TTC549 (cell line): ENCODE measurements around the gene EFNA5.

Experiments used
- FAIRE-seq: peaks from 2 replicates; lab custom pipeline; 2012; peaks lifted over from hg19 to GRCh38; lab: Jason Lieb, UNC

The EFNA5 gene

DNA sequence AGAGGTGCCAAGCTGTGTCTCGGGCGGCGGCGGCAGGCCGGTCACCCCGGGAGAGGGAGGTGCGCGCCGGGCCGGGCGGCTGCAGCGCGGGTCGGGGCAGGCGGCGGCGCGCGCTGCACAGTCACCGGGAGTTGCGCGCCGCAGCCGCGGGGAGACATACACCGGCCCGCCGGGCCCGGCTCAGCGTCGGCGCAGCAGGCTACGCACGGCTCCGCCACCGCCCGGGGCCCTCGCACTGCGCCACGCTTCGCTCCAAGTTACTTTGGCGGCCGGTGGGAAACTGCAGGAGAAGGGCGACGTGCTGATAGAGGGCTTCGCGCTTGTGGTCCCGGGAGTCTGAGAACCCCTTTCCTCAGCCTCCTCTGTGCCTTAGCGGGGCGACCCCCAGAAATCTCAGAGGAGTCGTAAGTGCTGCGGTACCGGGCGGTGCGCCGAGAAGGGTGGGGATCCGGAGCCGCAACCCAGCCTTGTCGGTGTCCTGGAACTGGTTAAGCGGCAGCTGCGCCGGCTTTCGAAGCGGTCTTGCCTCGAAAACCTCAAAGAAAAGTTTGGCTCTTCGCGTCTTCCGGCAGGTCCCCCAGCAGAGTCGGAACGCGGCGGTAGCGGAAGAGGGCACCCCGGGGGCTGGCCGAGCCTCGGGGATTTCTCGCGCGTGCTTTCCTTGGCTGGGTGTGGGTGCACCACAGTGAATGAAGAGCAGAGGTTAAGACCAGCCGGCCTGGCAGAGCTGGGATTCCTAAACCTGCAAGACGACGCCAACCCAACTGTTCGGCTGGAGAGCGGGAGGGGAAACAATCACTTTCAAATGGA, at the start of gene EFNA5:
Gene EFNA5 (minus strand): TSS at position 6 of the 810 bp plus-strand sequence.
- no peak for FAIRE-seq

DNA sequence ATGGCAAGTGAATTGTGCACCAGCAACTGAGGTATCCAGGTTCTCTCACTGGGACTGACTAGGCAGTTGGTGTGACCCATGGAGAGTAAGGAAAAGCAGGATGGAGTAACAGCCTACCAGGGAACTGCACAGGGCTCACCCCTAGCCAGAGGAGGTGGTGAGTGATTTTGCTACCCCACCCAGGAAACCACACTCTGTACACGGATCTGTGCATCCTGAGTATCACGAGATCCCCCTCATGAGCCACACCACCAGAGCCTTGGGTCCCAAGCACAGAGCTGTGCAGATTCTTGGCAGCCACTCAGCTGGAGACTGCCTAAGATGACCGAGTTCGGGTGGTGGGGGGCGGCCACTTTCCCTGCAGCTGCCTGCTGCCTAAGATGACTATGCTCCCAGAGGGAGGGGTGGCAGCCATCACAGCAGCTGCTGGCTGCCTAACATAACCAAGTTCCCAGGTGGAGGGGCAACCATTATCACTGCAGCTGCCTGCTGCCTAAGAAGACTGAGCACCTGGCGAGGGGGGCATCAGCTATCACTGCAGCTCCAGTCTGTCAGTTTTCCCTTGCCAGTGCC, 48.4 kb upstream of the EFNA5 start:
- no peak for FAIRE-seq

DNA sequence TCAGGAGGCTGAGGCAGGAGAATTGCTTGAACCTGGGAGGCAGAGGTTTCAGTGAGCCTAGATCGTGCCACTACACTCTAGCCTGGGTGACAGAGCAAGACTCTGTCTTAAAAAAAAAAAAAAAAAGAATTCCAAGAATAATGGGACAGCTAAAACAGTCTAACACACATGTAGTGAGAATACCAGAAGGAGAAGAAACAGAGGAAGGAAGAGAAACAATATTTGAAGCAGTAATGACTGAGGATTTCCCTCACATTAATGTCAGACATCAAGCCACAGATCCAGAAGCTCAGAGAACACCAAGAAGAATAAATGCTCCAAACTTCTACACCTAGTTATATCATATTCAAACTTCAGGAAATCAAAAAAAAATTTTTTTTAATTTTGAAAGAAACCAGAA, 47.1 kb upstream of the EFNA5 start:
- FAIRE-seq: no peak

DNA sequence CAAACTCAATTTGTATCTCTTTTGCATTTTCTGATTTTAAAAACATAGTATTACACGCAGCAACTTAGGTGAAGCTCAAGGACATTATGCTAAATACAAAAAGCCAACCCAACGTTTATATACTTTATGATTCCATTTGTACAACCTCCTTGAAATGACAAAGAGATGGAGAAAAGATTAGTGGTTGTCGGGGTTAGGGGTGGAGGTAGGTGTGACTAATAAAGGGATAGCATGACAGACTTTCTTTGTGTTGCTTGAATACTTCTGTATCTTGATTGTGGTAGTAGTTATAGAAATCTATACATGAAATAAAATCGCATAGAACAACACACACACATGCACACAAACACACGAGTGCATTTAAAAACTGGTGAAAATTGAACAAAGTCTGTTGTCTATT, 42.5 kb upstream of the EFNA5 start:
- FAIRE-seq: no peak

DNA sequence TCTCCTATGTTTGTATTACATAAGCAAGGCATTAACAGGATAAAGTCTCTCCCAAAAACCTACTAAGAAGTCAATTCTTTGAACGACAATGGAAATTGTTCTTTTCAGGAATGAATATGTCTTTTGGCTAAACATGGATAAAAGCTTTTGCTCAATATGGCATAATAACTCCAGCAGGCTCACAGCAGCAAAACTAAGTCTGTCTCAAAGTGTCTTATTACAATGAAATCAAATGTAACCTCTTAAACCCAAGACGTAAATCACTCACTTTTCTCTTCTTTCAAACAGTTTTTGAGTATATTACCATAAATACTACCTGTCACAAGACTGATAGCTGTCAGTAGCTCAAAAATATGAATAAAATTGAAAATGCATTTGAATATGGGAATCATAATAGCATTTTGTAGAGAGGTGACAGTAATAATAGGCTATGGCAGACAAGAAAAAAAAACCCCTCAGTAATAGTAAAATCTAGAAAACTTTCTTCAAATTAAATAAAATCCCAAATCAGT, 41.7 kb upstream of the EFNA5 start:
- FAIRE-seq: no peak

DNA sequence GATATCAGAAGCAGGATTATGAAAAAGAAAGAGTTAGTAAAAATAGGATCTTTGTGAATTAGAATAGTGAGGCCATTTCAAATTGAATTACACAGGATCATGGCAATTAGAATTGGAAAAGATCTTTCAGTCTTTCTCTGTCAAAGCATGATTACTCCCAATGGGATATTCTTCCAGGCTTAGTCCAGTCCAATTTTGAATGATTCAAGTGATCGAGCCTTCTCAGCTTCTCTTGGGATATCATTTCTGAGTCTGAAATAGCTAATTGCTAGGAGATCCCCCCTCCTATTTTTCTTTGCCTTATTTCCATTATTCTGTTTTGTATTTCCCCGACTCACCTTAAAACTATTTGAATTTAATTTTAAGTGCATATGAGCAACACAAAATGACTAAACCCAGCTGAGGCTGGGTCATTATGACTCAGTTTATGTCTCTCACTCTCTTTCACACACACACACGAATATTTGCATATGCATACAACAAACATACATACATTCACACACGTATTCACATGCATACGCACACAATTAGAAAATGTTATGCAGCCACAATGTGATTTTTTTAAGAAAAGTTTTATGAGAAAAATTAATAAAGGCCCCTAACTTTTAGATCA, 34.8 kb upstream of the EFNA5 start:
- FAIRE-seq: no peak

DNA sequence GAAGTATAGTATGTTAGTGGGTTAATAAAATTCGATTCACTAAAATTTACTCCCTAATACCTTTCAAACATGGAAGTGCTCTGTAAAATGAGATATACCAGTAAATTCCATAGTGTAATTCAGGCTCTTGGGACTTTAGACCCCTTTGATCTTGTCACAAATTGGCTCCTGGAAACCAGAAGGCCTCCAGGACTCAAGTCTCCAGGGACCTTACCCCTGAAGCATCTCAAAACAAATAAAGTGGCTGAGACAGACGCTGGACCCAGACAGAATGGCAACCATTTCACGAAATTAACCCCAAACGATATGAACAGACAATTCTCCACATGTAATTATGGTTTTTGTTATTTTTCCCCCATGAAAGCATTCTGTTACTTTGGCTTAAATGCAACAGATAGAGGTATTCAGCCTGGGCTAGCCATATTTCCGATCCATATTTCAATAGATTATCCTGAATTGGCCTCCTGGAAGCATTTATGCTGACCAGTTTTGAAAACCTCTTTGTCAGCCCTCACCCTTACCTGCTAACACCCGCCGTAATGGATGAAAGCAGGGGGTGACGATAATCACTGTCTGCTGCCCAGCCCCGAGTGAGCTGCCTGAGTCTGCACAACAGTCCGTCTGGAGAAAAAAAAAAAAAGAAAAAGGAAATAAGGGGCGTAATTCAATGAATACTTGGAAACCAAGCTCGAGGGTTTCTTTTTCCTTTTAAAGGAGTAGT, 34.1 kb upstream of the EFNA5 start:
- FAIRE-seq: no peak

DNA sequence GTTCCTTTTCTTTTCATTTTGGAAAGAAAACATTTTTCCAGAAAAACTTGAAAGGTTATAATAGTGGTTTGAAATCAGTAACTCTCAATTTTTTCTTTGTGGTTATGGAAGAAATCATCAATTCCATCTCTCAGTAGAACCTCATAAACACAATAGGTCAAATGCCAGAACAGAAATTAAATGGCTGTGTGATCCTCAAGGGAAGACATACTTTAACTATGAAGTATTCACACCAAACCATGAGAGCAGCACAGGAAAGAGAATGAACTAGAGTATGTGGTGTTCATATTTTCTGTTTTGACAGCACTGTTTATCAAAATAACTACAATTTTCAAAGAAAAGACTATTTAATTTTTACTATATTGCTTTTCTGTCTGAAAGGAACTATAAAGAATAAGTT, 29.7 kb upstream of the EFNA5 start:
- FAIRE-seq: no peak

DNA sequence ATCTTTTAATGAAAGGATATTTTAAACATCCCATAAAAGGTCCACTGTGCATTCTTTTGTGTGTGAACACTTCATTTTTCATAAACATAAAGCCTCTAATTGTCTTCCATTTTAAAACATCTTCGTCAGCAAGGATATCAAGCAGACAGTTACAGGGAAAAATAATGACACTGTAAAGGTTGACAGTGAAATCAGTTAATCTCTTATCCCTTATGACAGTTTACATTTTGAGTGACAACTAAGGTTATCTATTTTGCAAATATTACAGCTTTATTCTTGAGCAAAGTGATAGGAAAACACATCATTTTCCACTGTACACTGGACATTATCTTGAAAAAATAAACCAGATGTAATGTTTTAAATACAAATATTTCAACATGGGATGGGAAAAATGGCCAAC, 28.7 kb upstream of the EFNA5 start:
- no peak for FAIRE-seq

DNA sequence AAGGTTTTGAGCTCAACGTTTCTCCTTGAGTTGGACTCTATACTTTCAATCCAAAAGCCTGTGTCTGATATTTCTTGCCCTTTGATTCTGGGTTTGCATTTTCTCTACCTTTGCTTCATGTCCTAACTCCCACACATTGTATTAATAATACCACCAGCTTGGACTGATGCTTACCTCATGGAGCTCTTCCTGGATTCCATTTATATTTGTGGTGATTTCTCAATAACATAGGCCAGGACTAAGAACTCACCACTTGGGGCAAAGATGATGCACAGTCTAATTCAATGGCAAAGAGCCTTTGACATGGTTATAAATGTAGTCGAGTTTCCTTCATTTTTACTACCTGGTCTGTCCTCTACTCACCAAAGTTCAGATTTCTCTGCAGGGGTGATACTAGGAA, 27.5 kb upstream of the EFNA5 start:
- no peak for FAIRE-seq

DNA sequence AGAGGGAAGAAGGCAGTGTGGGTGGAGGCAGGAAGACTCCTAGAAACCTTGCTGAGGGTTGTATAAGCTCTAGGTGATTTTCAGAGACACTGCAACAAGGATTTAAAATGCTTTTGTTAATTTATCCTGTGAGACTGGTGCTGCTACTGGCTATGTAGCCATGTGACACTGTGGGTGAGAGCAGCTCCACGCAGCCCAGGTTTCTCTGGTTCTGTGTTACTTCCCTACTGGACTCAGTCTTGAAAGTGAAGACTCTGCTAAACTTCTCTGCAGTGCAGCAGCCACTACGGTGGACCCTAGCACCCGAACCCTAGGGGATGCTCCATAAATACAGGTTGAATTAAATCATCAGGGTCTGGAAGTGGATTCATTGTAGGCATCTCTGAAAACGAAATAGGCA, 25.8 kb upstream of the EFNA5 start:
- no peak for FAIRE-seq

DNA sequence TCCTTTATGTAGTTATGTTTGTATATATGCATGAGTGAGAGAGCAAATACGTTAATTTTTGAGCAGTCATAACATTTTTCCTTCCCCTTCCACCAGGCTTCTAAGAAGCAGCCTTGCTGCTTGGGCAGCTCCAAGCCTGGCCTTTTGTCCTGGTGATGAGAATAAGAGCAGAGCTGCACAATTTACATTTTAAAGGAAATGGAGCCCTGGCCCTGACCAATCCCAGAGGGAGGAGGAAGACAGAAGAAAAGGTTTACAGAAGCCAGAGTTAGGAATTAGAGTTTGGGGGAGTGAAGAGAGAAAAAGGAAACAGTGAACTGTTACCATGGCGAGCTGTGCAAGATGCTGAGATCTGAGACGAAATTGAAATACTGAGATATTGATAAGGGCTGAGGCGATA, 25.3 kb upstream of the EFNA5 start:
- FAIRE-seq: no peak

DNA sequence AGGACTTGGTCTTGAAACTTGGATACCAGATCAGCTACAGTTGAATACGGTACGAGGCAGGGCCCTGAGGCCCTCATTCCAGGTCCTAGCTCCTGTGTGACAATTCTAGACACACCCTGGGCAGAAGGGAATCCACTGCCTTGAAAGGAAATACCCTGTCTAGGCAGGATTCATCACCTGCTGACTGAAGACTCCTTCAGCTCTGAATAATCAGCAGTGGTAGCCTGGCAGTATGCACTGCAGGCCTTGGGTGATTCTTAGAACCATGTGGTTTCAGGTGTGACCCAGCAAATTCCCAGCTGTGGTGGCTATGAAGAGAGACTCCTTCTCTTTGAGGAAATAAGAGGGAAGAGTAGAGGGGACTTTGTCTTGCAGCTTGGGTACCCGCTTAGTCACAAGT, 17.2 kb upstream of the EFNA5 start:
- no peak for FAIRE-seq

DNA sequence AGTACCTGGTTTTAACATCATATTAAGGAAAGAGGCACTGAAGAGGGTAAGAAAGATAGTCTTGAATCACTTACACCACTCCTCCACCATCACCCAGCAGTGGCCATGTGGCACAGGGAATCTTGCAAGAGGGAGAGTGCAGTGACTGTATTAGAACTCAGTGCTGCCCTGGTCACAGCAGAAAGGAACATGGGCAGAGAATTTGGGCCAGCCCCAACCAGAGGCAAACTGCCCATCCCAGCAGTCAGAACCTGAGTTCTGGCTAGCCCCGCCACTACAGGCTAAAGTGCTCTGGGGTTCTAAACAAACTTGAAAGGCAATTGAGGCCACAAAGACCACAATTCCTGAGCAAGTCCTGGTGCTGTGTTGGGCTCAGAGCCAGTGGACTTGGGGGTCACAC, 16.7 kb upstream of the EFNA5 start:
- FAIRE-seq: no peak

DNA sequence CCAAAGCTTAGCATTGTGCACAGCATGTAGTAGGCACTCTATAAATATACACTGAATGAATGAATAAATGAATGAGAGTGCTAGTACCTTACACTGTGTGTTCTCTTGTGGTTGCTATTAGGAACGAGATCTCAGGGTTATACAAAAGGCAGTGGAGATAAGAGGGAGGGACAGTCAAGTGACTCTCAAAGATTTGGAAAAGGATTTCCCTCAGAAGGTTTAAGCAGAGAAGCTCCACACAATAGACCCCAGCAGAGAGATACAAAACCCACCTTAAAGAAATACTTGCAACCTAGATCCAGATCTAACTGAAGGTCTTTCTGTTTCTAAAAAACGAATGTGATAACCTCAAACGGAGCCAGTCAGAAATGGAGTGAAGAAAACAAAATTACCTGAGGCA, 11.8 kb upstream of the EFNA5 start:
- no peak for FAIRE-seq

DNA sequence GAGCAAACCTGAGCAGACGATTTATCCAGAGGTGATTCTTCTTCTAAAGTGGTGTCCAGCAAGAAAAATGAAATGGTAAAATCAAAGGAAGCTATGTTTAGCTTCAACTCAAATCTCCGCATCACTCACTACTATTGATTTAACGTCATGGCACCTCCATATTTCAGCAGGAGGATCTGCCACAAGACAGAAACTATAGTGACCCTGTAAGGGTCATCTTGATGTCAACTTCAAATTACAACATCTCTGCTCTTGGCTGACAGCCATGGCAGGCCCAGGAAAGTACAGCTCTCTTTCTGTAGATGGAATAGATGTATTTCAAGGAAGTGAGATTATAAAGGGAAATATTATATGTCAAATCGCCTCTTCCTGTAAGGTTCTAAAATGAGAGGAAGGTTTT, 10.1 kb upstream of the EFNA5 start:
- no peak for FAIRE-seq

DNA sequence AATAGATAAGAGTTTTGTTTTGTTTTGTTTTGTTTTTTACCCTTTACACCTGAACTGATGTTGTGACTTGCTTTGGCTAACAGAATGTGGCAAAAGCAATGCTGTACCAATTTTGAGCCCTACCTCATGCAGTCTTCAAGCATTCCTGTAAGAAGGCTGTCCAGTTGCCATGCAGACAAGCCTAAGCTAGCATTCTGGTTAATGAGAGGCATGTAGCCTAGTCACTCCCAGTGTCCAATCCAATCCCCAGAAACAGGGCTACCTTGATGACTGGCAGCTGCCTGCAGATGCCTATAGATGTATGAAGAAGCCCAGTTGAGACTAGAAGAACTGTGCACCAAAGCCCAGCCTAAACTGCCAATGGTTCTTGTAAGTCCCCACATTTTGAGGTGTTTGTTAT, 9.4 kb upstream of the EFNA5 start:
- no peak for FAIRE-seq

DNA sequence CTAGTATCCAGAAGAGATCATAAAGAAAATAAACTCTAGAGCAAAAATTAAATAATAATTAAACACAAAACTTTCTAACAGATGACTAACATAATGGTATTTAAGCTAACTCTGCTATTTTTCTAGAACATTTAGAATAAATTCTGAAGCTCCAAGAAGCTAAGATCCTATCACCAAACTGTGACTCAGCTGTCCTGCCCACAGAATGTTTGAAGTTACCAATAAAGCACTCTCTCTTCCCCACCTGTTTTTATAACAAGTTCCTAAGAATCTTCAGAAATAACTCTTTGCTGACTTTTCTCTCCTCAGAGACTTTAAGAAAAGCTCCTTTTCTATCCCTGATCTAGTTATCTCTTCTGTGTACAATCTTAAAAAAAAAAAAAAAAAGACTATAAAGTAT, 6.0 kb upstream of the EFNA5 start:
- FAIRE-seq: no peak

DNA sequence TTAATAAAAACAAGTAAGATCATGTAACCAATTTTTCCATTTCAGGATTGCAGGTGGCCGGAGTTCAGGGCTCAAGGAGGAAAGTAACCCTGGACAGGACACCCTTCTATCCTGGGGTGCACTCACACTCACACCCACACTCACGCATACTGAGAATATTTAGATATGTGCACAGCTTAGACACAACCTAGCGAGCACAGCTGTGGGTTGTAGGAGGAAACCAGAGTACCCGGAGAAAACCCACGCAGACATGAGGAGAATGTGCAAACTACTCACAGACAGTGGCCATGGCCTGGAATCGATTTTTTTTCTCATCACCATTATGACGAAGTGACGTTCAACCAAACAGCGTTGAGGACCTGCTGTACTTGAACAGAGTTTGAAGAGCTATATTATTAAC, 4.5 kb upstream of the EFNA5 start:
- no peak for FAIRE-seq

DNA sequence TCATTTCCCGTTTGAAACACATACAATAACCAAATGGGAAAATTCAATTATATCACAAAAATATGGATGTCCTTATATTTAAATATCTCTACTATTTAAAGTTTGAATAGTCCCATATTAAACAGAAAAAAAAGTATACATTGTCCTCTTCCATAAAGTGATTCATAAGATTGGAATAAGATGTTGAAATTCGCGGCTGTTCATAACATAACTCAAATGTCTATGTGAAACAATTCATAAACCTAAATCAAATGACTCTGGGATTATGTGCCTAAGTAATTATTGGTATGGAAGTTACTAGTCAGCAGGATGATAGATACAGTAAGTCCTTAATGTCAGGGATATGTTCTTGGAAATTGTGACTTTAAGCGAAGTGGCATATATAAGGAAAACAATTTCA, 3.9 kb upstream of the EFNA5 start:
- FAIRE-seq: no peak

DNA sequence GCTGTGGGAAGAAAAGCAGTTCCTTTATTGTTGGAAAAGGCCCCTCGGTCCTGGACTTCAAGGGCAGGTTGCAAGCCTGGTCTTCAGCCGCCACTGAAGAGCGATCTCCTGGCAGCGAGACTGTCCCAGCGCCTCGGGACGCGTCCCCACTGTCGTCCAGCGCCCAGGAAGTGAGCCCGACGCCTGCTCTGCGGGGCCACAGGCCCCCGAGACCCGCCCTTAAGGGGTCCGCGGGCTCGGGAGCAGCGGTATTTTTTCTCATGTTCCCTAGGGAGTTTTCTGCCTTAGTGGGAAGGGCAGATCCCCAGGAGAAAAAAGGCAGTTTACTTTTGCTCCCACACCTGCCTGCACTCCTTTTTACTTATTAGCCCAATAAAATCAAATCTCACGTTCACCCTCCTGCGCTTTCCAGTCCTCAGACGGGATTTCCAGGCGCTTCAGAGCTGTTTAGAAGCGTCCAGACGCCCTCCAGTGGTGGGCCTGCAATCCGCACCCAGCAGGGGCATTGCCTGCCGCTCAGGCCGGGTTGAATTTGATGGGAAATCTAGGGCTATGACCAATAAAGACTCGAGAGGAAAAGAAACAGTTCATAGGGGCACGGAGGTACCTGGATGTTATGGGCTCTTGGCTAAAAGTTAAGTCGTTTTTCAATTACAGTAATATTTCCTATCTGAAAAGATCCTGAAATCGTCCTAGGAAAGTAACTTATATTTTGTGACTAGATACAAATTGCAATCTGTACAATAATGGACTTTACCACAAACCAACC, 2.8 kb upstream of the EFNA5 start:
- no peak for FAIRE-seq

DNA sequence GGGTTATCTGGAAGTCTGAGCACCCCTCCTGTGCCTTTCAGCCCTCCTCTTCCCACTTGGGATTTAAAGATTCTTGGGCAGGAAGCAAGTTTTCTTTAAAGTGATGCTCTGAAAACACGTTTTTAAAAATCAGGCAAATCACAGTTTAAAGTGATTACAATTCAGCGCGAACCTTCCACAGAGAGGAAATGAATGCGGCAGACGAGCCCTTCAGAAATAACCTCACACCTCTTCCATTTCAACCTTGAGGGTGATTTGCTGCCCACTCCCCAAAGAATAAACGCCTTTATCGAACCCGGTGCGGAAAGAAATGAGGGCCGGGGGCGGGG, 2.3 kb upstream of the EFNA5 start:
- no peak for FAIRE-seq
